GM21367 (cell line): Measurements from ENCODE around the gene CEP19.

ENCODE experiments used
- ATAC-seq: cut with Tn5 transposase; IDR thresholded peaks from one replicate; pipeline ENCODE4 v1.9.1; 2021; ENCODE audit not compliant: unreplicated experiment

CEP19 gene

DNA sequence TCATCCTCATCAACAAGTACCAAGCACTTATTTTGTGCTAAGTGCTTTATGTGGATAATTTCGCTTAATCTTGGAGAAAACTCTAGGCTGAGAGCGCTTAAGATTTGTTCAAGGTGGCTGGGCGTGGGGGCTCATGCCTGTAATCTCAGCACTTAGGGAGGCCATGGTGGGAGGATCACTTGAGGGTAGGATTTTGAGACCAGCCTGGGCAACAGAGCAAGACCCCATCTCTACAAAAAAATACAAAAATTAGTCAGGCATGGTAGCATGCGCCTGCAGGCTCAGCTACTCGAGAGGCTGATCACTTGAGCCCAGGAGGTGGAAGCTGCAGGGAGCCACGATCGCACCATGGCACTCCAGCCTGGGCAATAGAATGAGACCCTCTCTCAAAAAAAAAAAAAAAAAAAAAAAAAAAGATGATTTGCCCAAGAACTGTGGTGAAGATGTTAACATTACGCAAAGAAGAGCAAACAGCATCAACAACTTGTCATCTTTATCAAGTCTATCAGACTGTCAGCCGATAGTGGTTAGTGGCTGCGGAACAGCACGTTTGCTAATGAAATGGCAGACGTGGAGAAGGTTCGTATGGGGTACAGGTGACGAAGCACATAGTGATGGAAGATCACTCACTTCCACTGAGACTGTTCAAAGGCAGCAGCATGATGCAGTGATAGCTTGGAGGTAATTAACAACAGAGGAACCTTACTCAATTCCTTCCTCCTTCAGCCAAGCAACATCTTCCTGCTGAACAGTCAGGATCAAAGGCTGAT is 44.8 kb downstream of the CEP19 start:
- ATAC-seq = no peak

DNA sequence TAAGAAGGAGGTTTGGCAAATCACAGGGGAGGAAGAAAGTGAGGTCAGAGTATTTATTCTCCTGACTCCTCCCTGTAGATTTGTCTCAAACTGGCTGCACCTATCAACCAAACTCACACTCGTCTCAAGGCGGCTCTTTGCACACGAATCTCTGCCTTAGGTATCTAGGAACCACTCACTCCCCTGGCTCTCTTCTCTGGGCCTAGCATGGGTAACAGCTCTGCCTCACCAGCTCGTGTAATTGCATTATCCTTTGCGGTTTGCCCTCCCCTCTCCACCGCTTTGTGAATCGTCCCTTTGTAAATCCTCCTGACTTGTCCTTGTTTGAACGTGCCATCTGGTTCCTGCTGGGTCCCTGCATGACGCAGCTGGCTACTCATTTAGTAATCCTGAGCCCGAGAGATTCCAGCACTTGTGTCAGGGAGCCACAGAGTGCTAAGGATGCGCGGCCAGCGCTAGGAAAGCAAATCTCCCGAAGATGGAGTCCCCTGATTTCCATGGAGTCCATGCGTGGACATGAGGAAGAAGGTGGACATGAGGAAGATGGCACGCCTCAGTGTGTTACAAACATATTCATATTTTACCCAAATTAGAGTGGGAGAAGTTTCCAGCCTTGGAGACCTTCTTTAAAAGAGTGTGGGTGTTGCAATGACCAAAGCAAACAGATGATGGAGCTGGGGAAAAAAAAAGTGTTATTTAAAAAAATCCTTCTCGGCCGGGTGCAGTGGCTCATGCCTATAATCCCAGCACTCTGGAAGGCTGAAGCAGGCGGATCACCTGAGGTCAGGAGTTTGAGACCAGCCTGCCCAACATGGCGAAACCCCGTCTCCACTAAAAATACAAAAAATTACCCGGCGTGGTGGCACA is 45.8 kb downstream of the CEP19 start:
- ATAC-seq = no peak

DNA sequence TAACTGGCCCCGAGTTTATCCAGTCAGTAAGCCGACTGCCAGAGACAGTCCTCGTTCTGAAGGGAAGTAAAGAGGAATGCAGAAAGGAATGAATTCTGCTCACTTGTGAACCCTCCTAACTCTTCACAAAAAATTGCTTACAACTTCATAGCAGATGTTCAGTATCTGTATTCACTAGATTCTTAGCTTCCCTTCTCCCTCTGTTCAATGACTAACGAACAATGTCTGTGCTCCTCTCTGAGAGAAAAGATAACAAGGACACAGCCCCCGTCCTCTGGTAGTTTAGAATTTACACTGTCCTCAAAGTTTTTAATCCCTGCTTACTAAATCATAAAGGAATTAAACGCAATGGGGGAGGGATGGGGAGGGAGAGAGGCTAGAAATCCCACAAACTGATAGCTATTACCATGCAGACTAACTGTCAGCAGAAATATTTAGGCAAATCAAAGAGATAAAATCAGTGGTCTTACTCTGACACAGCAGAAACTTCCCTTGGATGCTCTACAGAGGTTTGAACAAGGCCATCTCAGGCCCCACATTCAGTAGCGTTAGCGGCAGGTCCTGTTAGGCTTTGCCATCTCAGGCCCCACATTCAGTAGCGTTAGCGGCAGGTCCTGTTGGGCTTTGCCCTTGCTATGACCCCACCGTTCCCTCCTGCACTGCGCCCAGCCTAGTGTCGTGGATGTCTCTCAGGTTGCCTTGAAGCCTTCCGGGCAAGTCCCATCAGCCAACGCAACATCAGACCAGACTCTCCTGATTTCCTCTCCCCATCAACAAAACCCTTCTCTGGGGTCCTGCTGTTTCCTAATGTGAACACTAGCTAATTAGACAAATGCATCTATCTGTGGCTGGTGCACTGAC is 49.1 kb downstream of the CEP19 start:
- ATAC-seq = no peak

DNA sequence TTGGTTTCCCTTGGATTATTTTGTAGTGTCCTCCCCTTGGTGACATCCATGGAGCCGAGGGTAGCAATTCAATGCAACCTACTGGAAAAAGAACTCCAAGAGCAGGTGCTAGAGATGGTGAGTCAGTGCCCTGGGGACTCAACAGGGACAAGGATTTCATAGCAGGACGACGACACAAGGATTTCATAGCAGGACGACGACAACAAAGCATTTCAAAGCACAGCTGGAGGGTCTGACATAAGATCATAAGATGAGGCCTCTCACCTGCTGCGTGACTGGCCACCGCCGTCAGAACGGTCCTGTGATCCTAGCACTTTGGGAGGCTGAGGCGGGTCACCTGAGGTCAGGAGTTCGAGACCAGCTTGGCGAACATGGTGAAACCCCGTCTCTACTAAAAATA is 50.0 kb downstream of the CEP19 start:
- ATAC-seq = no peak

DNA sequence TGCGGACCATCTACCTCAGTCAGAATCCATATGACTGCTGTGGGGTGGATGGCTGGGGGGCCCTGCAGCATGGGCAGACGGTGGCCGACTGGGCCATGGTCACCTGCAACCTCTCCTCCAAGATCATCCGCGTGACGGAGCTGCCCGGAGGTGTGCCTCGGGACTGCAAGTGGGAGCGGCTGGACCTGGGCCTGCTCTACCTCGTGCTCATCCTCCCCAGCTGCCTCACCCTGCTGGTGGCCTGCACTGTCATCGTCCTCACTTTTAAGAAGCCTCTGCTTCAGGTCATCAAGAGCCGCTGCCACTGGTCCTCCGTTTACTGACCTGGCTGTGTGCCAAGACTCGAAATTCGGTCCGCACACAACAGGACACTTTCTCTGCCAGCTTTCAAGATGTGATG is 50.6 kb downstream of the CEP19 start:
- ATAC-seq = no peak

DNA sequence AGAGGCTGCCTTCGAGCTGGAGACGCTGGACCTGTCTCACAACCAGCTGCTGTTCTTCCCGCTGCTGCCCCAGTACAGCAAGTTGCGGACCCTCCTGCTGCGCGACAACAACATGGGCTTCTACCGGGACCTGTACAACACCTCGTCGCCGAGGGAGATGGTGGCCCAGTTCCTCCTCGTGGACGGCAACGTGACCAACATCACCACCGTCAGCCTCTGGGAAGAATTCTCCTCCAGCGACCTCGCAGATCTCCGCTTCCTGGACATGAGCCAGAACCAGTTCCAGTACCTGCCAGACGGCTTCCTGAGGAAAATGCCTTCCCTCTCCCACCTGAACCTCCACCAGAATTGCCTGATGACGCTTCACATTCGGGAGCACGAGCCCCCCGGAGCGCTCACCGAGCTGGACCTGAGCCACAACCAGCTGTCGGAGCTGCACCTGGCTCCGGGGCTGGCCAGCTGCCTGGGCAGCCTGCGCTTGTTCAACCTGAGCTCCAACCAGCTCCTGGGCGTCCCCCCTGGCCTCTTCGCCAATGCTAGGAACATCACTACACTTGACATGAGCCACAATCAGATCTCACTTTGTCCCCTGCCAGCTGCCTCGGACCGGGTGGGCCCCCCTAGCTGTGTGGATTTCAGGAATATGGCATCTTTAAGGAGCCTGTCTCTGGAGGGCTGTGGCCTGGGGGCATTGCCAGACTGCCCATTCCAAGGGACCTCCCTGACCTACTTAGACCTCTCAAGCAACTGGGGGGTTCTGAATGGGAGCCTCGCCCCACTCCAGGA is 51.5 kb downstream of the CEP19 start:
- no peak for ATAC-seq

DNA sequence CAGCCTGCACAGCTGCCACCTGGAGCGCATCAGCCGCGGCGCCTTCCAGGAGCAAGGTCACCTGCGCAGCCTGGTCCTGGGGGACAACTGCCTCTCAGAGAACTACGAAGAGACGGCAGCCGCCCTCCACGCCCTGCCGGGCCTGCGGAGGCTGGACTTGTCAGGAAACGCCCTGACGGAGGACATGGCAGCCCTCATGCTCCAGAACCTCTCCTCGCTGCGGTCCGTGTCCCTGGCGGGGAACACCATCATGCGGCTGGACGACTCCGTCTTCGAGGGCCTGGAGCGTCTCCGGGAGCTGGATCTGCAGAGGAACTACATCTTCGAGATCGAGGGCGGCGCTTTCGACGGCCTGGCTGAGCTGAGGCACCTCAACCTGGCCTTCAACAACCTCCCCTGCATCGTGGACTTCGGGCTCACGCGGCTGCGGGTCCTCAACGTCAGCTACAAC is 52.1 kb downstream of the CEP19 start:
- no peak for ATAC-seq
